Type B pancreatic cell (in vitro differentiated cells): ENCODE measurements around the gene CCSER2. TPM values are rescaled to one million over a fixed set of nuclear protein-coding genes. Genes with fewer than 3 reads are reported as not detected.
A peak's percentile ranks its signal among the peaks of the same experiment; 100 is the strongest.

Experiments
- DNase-seq: peaks from one replicate; pipeline ENCODE4 v3.0.0; 2021; ENCODE audit warnings: mixed read lengths; ENCODE audit not compliant: unreplicated experiment; ENCODE audit errors: extremely low spot score
- H3K27ac Mint-ChIP-seq: 2 replicates; pipeline ENCODE4 v1.8.0; 2021; ENCODE audit warnings: mild to moderate bottlenecking, mixed read lengths
- H3K27me3 Mint-ChIP-seq: 2 replicates; pipeline ENCODE4 v1.8.0; 2021; ENCODE audit warnings: mixed read lengths
- H3K36me3 Mint-ChIP-seq: 2 replicates; pipeline ENCODE4 v1.8.0; 2021; ENCODE audit warnings: mixed read lengths
- H3K4me1 Mint-ChIP-seq: one replicate; pipeline ENCODE4 v1.8.0; 2021; ENCODE audit warnings: mixed read lengths; ENCODE audit not compliant: unreplicated experiment
- H3K4me3 Mint-ChIP-seq: 2 replicates; pipeline ENCODE4 v1.8.0; 2021; ENCODE audit warnings: mild to moderate bottlenecking, mixed read lengths
- H3K9me3 Mint-ChIP-seq: 2 replicates; pipeline ENCODE4 v1.8.0; 2021; ENCODE audit warnings: mixed read lengths
- CTCF ChIP-seq: fragments of 200-600 bp; sonication (generic); conservative IDR thresholded peaks from 2 replicates; pipeline ENCODE4 v1.5.0; 2021; ENCODE audit warnings: antibody characterized with exemption, mild to moderate bottlenecking
- total RNA-seq: library from RNA; stranded (reverse); gene quantifications from 2 replicates; pipeline ENCODE4 v1.2.1, GENCODE V29; 2021; ENCODE audit warnings: low replicate concordance

The CCSER2 gene
- total RNA-seq, 1 donor from 2014 or later = 43.9 TPM

GRCh38 chr10:84452003-84452402 is 123.6 kb downstream of the CCSER2 start:
- peaks cover 12% of the 10 kb centered on the region for H3K4me1 Mint-ChIP-seq
- TF ChIP-seq CTCF = no peak
- H3K4me3 Mint-ChIP-seq = no peak overlapping the region
- no peak for DNase-seq
- H3K27me3 Mint-ChIP-seq = no peaks in the 10 kb centered on the region
- H3K9me3 Mint-ChIP-seq = no peaks in the 10 kb centered on the region
- H3K36me3 Mint-ChIP-seq = peaks cover 31% of the 10 kb centered on the region
- no peak overlapping the region for H3K27ac Mint-ChIP-seq

- Mint-ChIP-seq H3K36me3 (peaks cover 25% of the 10 kb centered on the region), H3K4me1 (peaks cover 12% of the 10 kb centered on the region), H3K4me3 (no peak overlapping the region), H3K27ac (no peak overlapping the region), H3K27me3 (no peaks in the 10 kb centered on the region), H3K9me3 (peaks cover 5% of the 10 kb centered on the region)
- DNase-seq = no peak
- no peak for TF ChIP-seq CTCF
Measured at GRCh38 chr10:84453303-84453702, 124.9 kb downstream of the CCSER2 start.

- Mint-ChIP-seq H3K36me3 (peaks cover 34% of the 10 kb centered on the region), H3K4me3 (no peak overlapping the region), H3K27me3 (no peaks in the 10 kb centered on the region), H3K27ac (no peak overlapping the region), H3K4me1 (peaks cover 12% of the 10 kb centered on the region), H3K9me3 (peaks cover 11% of the 10 kb centered on the region)
- no peak for TF ChIP-seq CTCF
- DNase-seq = no peak
Measured at GRCh38 chr10:84456126-84456525, 127.7 kb downstream of the CCSER2 start.

- Mint-ChIP-seq H3K27ac (no peak overlapping the region), H3K27me3 (no peaks in the 10 kb centered on the region), H3K36me3 (peaks cover 34% of the 10 kb centered on the region), H3K4me1 (peaks cover 20% of the 10 kb centered on the region), H3K4me3 (no peak overlapping the region), H3K9me3 (peaks cover 14% of the 10 kb centered on the region)
- no peak for TF ChIP-seq CTCF
- DNase-seq = no peak
Measured at GRCh38 chr10:84460520-84460919, 132.1 kb downstream of the CCSER2 start.

GRCh38 chr10:84469470-84469869 is 141.1 kb downstream of the CCSER2 start:
- no peaks in the 10 kb centered on the region for H3K27me3 Mint-ChIP-seq
- peaks cover 35% of the 10 kb centered on the region for H3K36me3 Mint-ChIP-seq
- H3K9me3 Mint-ChIP-seq = peaks cover 3% of the 10 kb centered on the region
- no peak for DNase-seq
- peaks cover 10% of the 10 kb centered on the region for H3K4me1 Mint-ChIP-seq
- peak overlapping the region; percentile 4 for H3K27ac Mint-ChIP-seq
- H3K4me3 Mint-ChIP-seq = no peak overlapping the region
- no peak for TF ChIP-seq CTCF

GRCh38 chr10:84473136-84473535 is 144.7 kb downstream of the CCSER2 start:
- H3K4me1 Mint-ChIP-seq = peaks cover 4% of the 10 kb centered on the region
- H3K36me3 Mint-ChIP-seq = peaks cover 24% of the 10 kb centered on the region
- no peak overlapping the region for H3K4me3 Mint-ChIP-seq
- H3K9me3 Mint-ChIP-seq = no peaks in the 10 kb centered on the region
- no peak for DNase-seq
- no peaks in the 10 kb centered on the region for H3K27me3 Mint-ChIP-seq
- TF ChIP-seq CTCF = no peak
- H3K27ac Mint-ChIP-seq = no peak overlapping the region
